Activated naive CD8-positive, alpha-beta T cell treated with anti-CD3 and anti-CD28 coated beads, Interleukin-2, amount 50 U/mL, for 24 hours (primary cell): ENCODE results near the gene CD276.

Source experiments
- ATAC-seq: fragments of 150-1000 bp; cut with Tn5 transposase; one replicate; pipeline ENCODE4 v1.10.0; 2021
- DNase-seq: peaks from one replicate; pipeline ENCODE4 v3.0.0; 2021
- H3K27ac Mint-ChIP-seq: one replicate; pipeline ENCODE4 v1.8.0; 2021; ENCODE audit warnings: mild to moderate bottlenecking, mixed read lengths
- H3K27me3 Mint-ChIP-seq: one replicate; pipeline ENCODE4 v1.8.0; 2021; ENCODE audit warnings: mixed read lengths
- H3K36me3 Mint-ChIP-seq: one replicate; pipeline ENCODE4 v1.8.0; 2021; ENCODE audit warnings: low read depth, mixed read lengths
- H3K4me1 Mint-ChIP-seq: one replicate; pipeline ENCODE4 v1.8.0; 2021; ENCODE audit warnings: mixed read lengths
- H3K4me3 Mint-ChIP-seq: one replicate; pipeline ENCODE4 v1.8.0; 2021; ENCODE audit warnings: mild to moderate bottlenecking, moderate library complexity, mixed read lengths
- H3K9me3 Mint-ChIP-seq: one replicate; pipeline ENCODE4 v1.8.0; 2021; ENCODE audit warnings: mixed read lengths

Gene CD276

DNA sequence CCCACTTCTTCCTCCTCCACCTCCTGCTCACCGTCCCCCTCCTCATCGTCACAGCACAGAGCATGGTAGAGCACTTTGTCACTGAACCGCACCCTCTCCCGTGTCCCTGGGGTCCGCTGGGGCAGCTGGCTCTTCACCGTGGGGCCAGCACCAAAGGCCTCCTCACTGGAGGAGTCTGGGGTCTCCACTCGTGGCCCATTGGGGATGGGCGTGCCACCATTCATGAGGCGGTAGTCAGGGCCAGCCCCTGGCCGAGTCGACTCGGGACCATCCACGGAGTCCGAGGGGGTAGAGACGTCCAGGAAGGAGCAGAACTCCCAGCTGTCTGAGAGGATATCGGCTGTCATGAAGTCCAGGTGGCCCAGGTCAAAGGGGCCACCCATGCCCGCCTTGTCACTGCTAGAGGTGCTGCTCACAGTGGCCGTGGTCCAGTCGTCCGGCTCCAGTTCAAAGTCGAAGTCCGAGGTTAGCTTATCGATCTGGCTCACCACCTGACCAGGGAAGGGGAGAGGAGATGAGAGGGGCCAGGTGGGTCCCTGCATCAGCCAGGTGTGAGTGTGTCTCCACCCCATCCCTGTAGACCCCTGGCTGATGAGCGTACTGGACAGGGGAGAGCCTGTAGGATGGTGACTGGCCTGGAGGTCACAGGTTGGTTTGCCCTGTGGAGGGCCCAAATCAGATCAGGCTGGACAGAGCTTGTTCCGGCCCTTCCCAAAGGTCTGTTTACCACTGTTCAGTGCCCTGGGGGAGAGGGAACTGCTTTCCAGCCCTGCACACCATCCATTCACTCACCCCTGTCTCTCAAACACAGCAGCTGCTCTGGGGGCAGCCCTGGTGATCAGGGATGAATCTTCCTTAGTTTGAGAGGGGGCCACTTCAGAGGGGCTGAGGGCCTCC, 56.2 kb downstream of the CD276 start:
- DNase-seq (no peak), ATAC-seq (no peak)
- Mint-ChIP-seq H3K9me3 (no peaks in the 10 kb centered on the region), H3K27me3 (peaks cover 6% of the 10 kb centered on the region), H3K36me3 (no peaks in the 10 kb centered on the region), H3K4me3 (no peak overlapping the region), H3K27ac (no peak overlapping the region), H3K4me1 (no peaks in the 10 kb centered on the region)

DNA sequence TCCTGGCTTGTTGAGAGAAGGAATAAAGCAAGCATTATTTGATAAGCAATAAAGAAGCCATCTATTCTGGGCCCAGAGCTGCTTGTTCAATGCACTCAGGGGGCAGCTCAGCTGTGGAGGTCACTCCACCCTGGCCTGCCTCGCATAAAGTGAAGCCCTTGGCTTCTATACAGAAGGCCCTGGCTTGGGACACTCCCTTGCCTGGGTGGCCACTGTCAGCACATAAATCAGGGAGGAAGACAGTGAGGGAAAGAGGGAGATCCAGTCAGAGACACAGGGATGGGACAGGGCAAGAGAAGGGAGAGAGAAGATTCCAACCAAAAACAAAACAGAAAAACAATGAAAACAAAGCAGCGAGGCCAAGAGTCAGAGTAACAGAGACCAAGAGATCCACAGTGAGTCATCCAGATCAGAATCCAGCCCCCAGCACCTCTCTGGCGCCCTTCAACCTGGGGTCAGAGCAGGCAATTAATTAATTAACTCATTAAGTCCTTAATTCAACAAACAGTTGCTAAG, 57.2 kb downstream of the CD276 start:
- Mint-ChIP-seq H3K4me1 (no peaks in the 10 kb centered on the region), H3K27ac (no peak overlapping the region), H3K27me3 (peaks cover 8% of the 10 kb centered on the region), H3K36me3 (no peaks in the 10 kb centered on the region), H3K4me3 (no peak overlapping the region), H3K9me3 (no peaks in the 10 kb centered on the region)
- no peak for ATAC-seq
- DNase-seq, result no peak

DNA sequence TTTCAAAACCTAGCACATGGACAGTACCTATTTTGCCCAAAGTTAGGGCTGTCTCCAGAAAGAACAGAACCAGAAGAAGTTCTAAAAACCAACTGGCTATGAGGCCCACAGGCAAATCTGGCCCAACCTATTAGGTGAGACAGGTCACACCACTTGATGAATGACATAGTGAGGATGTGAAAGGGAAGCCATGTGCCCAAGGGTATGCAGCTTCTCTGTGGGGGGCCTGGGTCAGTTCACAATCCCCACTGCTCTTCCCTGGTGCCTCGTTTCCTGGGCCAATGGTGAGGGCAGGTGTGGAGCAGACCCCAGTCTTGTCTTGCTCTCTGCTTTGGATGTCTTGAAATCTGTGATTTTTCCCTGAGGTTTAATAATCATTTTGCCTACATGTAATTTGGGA, 60.1 kb downstream of the CD276 start:
- no peaks in the 10 kb centered on the region for H3K9me3 Mint-ChIP-seq
- ATAC-seq (no peak), DNase-seq (no peak)
- H3K36me3 Mint-ChIP-seq, result no peaks in the 10 kb centered on the region
- no peaks in the 10 kb centered on the region for H3K4me1 Mint-ChIP-seq
- H3K27me3 Mint-ChIP-seq, result peaks cover 20% of the 10 kb centered on the region
- no peak overlapping the region for H3K27ac Mint-ChIP-seq
- H3K4me3 Mint-ChIP-seq, result no peak overlapping the region

DNA sequence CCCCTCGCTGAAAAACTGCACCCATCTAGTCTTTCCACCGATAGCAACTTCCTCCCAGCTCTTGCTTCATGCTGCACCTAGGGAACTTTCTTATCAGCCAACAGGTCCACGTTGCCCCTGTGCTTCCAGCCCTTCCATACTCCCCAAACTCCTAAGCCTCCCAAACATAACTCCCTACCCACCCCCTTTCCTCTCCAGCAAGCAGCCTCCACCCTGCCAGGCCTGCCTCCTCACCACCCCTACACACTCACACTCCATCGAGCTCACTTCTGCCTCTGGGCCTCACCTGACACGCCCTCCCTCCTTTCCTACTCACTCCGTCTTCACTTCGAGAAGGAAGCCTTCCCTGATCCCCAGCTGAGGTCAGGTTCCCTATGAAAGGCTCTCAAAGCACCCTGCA, 60.9 kb downstream of the CD276 start:
- Mint-ChIP-seq H3K4me3 (no peak overlapping the region), H3K27me3 (peaks cover 23% of the 10 kb centered on the region), H3K27ac (no peak overlapping the region), H3K36me3 (no peaks in the 10 kb centered on the region), H3K4me1 (no peaks in the 10 kb centered on the region), H3K9me3 (no peaks in the 10 kb centered on the region)
- no peak for ATAC-seq
- no peak for DNase-seq

DNA sequence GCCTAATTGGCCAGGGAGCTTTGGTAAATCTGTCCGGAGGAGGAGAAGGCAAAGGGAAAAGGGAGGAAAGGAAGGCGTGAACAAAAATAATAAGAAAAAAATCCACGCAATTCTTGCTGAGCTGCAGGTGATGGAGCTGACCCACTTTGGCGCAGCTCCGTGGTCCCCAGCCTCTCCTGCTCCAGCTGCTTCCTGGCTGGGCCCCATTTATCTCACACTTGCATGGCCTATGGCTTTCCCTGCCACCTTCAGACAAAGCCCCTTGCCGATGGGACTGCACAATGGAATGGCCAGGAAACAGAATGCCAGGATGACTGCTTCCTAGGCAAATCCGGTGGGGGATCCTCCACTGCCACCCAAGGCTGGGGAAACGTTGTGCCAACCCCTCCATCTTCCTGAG, 62.1 kb downstream of the CD276 start:
- no peak overlapping the region for H3K27ac Mint-ChIP-seq
- ATAC-seq, result no peak
- no peaks in the 10 kb centered on the region for H3K4me1 Mint-ChIP-seq
- no peak overlapping the region for H3K4me3 Mint-ChIP-seq
- no peak for DNase-seq
- H3K9me3 Mint-ChIP-seq, result no peaks in the 10 kb centered on the region
- H3K36me3 Mint-ChIP-seq, result no peaks in the 10 kb centered on the region
- peaks cover 28% of the 10 kb centered on the region for H3K27me3 Mint-ChIP-seq

DNA sequence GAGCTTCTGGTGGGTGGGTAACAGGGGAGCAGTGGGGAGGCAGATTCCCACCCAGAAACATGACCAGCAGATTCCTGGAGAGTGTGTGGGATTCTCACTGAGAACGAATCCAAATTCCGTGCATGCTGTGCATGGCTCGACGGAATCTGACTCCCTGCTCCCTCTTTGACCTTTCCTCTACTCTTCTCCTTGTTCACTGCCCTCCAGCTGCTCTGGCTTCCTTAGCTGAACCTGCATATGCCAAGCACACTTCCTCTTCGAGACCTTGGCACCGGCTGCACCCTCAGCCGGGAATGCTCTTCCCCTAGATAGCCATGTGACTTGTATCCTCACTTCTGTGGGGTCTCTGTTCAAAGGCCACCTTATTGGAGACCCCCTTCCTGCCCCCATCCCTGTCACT, 62.7 kb downstream of the CD276 start:
- no peak for ATAC-seq
- Mint-ChIP-seq H3K4me3 (no peak overlapping the region), H3K27me3 (peaks cover 30% of the 10 kb centered on the region), H3K27ac (no peak overlapping the region), H3K9me3 (no peaks in the 10 kb centered on the region), H3K4me1 (no peaks in the 10 kb centered on the region), H3K36me3 (no peaks in the 10 kb centered on the region)
- no peak for DNase-seq

DNA sequence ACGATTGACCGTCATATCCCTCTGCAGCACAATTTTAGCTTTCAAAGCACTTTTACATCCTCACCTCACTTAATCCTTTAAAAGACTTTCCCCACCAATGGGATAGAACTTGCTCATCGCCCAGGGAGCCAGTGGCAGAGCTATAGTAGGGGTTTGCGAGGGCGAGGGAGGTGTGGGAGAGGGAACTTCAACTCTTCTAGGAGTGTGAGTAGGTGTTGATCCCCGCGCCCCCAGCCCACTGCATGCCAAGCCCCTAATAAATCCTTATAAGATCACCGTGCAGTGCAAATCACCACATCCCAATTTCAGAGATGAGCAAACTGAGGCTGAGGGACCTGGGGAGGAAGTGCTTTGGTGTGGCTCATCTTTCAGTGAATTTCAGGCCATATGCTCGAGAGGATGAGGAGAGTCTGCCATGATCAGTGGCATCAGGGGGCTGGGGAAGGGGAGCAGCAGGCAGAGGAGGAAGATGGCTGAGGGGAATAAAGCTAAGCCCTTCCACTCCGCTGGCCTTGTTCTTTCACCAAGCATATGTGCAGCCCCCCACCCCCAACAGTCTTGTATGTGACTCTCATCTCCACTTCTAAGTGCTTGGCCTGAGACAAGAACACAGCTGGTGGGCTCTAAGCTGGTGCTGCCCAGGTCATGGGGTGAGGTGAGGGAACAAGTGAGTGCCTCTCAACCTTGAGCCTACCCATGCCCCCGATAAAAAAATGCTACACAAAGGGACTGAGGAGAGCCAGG, 63.8 kb downstream of the CD276 start:
- Mint-ChIP-seq H3K9me3 (no peaks in the 10 kb centered on the region), H3K27ac (no peak overlapping the region), H3K27me3 (peaks cover 30% of the 10 kb centered on the region), H3K36me3 (no peaks in the 10 kb centered on the region), H3K4me1 (no peaks in the 10 kb centered on the region), H3K4me3 (no peak overlapping the region)
- DNase-seq, result no peak
- no peak for ATAC-seq

DNA sequence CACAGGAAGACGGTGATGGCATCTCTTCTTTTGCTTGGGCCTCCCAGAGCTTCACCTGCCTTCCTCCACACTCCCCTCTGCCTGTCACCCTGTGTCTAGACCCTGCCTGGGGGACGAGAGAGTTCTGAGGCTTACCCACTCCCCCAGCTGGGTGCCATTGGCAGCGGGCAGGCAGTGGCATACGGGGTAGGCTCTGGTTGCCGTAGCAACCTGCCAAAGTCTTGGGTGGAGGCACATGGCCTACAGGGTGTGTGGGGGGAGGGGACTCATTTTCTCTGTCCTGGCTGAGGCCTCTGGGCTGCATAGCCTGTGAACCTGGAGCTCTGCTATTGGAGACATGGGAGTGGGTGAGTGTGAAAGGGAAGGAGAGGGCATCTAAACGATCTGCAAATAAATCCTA, 64.5 kb downstream of the CD276 start:
- ATAC-seq (no peak), DNase-seq (no peak)
- no peak overlapping the region for H3K27ac Mint-ChIP-seq
- H3K4me3 Mint-ChIP-seq, result no peak overlapping the region
- H3K36me3 Mint-ChIP-seq, result no peaks in the 10 kb centered on the region
- no peaks in the 10 kb centered on the region for H3K9me3 Mint-ChIP-seq
- no peaks in the 10 kb centered on the region for H3K4me1 Mint-ChIP-seq
- H3K27me3 Mint-ChIP-seq, result peaks cover 34% of the 10 kb centered on the region

DNA sequence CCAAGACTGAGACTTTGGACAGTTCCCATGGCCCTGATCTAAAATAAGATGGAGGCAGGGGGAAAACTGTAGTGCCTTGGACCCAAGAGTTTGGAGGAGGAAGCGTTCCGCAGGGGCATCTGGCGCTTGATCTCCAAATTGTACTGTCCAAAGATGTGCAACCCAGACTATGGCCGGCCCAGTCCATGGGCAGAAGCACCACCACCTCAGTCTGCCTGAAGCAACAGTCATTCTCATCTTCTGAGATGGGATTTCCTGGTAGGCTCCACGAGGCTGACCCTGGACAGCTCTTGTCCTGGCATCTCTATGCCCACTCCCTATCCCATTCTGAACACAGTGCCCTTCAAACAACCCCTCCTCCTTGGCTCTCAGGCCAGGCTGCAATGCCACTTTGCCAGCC, 65.3 kb downstream of the CD276 start:
- H3K4me3 Mint-ChIP-seq, result no peak overlapping the region
- H3K27me3 Mint-ChIP-seq, result peaks cover 42% of the 10 kb centered on the region
- H3K36me3 Mint-ChIP-seq, result no peaks in the 10 kb centered on the region
- H3K4me1 Mint-ChIP-seq, result no peaks in the 10 kb centered on the region
- no peaks in the 10 kb centered on the region for H3K9me3 Mint-ChIP-seq
- DNase-seq, result no peak
- no peak overlapping the region for H3K27ac Mint-ChIP-seq
- no peak for ATAC-seq

DNA sequence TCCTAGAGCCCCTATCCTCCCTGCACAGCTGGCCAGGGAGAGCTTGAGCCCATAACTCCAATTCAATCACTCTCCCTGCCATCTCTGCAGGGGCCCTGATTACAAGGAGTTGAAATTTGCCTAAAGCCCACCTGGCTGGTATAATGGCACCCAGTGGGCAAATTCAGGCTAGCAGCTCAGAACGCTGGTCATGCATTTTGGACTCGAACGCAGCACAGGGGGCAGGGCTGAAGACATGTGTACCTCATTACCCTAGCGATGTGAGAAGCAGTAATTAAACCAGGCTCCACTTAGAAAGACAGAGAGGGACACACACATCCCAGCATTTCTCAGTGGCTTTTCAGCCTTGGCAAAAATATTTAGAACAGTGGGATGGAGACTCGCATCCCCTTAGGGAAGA, 65.8 kb downstream of the CD276 start:
- H3K27me3 Mint-ChIP-seq, result peaks cover 46% of the 10 kb centered on the region
- H3K4me1 Mint-ChIP-seq, result no peaks in the 10 kb centered on the region
- H3K9me3 Mint-ChIP-seq, result no peaks in the 10 kb centered on the region
- DNase-seq (no peak), ATAC-seq (no peak)
- H3K27ac Mint-ChIP-seq, result no peak overlapping the region
- H3K36me3 Mint-ChIP-seq, result no peaks in the 10 kb centered on the region
- no peak overlapping the region for H3K4me3 Mint-ChIP-seq

DNA sequence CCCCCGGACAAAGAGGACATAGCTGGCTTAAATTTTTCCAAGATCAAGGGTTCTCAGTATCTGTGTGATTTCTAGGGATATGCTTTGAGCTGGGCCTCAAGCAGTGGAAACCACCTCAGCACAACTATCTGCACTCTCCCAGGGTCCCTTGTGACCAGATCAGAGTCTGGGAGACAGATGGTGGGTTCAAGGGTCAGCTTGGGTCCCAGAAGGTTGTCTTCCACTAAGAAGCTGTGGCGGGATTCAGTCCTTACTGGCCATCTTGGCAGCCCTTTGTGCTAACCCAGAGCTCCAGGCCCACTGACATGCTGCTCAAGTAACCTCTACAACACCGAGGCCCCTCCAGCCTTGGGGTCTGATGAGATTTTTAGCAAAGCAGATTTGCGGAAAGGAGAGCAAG, 66.3 kb downstream of the CD276 start:
- H3K4me3 Mint-ChIP-seq, result no peak overlapping the region
- DNase-seq, result no peak
- no peaks in the 10 kb centered on the region for H3K9me3 Mint-ChIP-seq
- no peak overlapping the region for H3K27ac Mint-ChIP-seq
- H3K4me1 Mint-ChIP-seq, result no peaks in the 10 kb centered on the region
- peaks cover 45% of the 10 kb centered on the region for H3K27me3 Mint-ChIP-seq
- H3K36me3 Mint-ChIP-seq, result no peaks in the 10 kb centered on the region
- ATAC-seq, result no peak

DNA sequence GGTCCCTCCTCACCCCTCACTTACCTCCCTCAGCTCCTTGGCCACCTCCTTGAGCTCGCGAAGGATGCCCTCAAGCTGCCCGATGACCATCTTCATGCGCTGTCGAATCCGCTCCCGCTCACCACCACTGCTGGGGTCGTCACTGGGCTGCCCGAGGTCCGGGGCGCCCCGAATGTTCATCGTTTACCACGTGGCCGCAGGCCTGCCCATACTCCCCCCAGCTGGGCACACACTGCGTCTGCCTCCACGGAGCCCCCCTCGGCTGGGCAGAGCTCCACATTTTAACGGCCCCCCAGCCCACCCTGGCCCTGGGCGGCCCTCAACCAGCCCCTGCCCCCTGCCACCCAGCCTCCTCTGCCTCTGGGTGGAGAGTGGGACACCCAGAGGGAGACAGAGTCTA, 66.8 kb downstream of the CD276 start:
- DNase-seq (no peak), ATAC-seq (no peak)
- no peak overlapping the region for H3K27ac Mint-ChIP-seq
- H3K27me3 Mint-ChIP-seq, result peaks cover 50% of the 10 kb centered on the region
- H3K36me3 Mint-ChIP-seq, result no peaks in the 10 kb centered on the region
- H3K9me3 Mint-ChIP-seq, result no peaks in the 10 kb centered on the region
- H3K4me1 Mint-ChIP-seq, result no peaks in the 10 kb centered on the region
- H3K4me3 Mint-ChIP-seq, result no peak overlapping the region

DNA sequence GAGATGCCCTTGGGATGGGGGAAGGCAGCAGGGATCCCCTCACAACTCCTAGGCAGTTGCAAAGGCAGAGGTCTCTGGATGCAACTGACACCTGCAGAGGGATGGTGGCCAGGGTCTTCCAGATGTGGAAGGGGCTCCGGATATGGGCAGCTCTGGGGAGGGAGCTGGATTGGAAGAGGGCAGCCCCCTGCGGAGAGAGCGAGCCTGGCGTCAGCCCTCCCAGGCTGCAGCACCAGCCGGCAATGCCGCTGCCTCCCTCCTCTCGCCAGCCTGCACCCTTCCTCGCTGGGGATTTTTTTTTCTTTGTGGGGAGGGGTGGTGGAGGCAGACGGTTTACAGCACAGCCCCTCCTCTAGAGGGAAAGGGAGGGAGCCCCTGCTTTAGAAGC, 67.3 kb downstream of the CD276 start:
- no peak overlapping the region for H3K27ac Mint-ChIP-seq
- H3K4me1 Mint-ChIP-seq, result no peaks in the 10 kb centered on the region
- no peaks in the 10 kb centered on the region for H3K9me3 Mint-ChIP-seq
- ATAC-seq (no peak), DNase-seq (no peak)
- H3K36me3 Mint-ChIP-seq, result no peaks in the 10 kb centered on the region
- no peak overlapping the region for H3K4me3 Mint-ChIP-seq
- H3K27me3 Mint-ChIP-seq, result peaks cover 46% of the 10 kb centered on the region

DNA sequence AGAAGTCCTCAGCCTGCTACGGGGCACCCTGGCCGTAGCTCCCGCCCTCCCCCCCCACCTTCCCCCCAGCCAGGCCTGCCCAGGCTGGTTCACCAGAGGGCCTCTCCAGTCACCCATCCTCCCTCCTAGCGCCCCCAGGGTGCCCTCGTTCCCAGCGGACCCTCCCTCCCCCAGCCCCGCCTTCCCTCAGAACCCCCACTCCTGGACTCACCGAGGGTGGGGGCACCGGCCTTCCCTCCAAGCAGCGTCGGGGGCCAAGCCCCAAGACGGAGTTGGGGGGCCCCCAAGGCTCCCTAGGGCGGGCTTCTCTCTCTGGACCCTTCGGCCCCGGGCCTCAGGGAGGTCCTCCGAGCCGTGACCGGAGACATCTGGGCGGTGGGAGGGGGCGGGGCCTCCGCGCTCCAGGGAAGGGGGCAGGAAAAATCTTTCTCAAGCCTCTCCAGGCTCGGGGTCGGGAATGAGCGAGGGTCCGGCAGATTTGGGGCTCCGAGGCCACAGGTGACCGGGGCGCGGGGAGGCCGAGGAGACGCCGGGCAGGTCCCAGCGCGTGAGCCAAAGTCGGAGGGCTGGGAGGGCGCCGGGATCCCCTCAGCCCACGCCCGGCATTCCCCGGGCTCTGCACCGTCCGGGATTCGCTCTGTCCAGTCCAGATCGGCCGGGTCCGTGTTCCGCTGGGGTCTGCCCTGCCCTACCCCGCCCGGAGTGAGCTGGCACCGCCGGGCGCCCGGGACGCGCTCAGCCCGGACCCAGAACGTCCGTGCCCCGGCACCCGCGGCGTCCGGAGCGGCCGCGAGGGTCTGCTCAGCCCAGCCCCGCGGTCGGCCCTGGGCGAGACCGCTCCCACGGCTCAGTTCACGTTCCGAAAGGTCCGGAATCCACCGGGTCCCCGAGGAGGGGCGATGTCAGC, 68.0 kb downstream of the CD276 start:
- peaks cover 45% of the 10 kb centered on the region for H3K27me3 Mint-ChIP-seq
- no peaks in the 10 kb centered on the region for H3K9me3 Mint-ChIP-seq
- ATAC-seq, result no peak
- H3K4me1 Mint-ChIP-seq, result no peaks in the 10 kb centered on the region
- no peaks in the 10 kb centered on the region for H3K36me3 Mint-ChIP-seq
- no peak for DNase-seq
- H3K4me3 Mint-ChIP-seq, result no peak overlapping the region
- H3K27ac Mint-ChIP-seq, result no peak overlapping the region
